Astrocyte of the spinal cord (primary cell): Measurements from ENCODE around the gene ROCK1.
A peak's percentile ranks its signal among the peaks of the same experiment; 100 is the strongest.
"Not testable (repeated sequence)": the region's sequence is repeated elsewhere in the genome, so short reads cannot be mapped to it uniquely, and the experiment has no call there.

Experiments used
- DNase-seq: peaks from one replicate; pipeline ENCODE4 v3.0.0; 2011; ENCODE audit warnings: low read depth, low spot score
- H3K4me3 ChIP-seq: 2 replicates; pipeline ENCODE4 v1.5.1; 2011; ENCODE audit warnings: low read depth, mild to moderate bottlenecking, low read length, moderate library complexity
- in situ Hi-C: cut with HindIII; loops from 2 replicates; pipeline ENCODE4 v1.10.0; 2017; ENCODE audit warnings: low sequenced_read_pairs
- TF ChIP-seq, protein P1 (sequence below): IDR thresholded peaks from 2 replicates; pipeline ENCODE4 v1.5.1; 2012; ENCODE audit warnings: low read depth, mild to moderate bottlenecking, low read length, inconsistent platforms

The ROCK1 gene

DNA sequence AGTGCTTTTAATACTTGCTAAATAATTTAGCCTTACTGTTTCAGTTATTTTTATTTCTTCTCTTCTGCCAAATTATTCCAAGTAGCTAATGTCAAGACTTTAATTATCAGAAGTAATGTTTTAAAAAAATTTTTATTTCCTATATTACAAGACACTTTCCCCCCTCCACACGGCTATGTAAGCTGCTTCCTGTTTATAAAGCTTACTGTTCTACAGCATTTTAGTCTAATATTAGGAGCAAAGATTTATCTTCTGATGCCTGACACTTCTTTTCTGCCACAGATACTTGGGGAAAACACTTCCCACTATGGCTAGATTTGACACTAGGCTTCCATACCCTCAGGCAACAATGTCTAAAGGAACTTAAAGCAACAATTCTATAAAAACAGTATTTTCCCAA lies 62.3 kb downstream of the ROCK1 start:
- in situ Hi-C loops, result no loop called here
- H3K4me3 ChIP-seq, result no peak overlapping the region
- DNase-seq, result no peak
- TF ChIP-seq, protein P1, sequence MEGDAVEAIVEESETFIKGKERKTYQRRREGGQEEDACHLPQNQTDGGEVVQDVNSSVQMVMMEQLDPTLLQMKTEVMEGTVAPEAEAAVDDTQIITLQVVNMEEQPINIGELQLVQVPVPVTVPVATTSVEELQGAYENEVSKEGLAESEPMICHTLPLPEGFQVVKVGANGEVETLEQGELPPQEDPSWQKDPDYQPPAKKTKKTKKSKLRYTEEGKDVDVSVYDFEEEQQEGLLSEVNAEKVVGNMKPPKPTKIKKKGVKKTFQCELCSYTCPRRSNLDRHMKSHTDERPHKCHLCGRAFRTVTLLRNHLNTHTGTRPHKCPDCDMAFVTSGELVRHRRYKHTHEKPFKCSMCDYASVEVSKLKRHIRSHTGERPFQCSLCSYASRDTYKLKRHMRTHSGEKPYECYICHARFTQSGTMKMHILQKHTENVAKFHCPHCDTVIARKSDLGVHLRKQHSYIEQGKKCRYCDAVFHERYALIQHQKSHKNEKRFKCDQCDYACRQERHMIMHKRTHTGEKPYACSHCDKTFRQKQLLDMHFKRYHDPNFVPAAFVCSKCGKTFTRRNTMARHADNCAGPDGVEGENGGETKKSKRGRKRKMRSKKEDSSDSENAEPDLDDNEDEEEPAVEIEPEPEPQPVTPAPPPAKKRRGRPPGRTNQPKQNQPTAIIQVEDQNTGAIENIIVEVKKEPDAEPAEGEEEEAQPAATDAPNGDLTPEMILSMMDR, result no peak

DNA sequence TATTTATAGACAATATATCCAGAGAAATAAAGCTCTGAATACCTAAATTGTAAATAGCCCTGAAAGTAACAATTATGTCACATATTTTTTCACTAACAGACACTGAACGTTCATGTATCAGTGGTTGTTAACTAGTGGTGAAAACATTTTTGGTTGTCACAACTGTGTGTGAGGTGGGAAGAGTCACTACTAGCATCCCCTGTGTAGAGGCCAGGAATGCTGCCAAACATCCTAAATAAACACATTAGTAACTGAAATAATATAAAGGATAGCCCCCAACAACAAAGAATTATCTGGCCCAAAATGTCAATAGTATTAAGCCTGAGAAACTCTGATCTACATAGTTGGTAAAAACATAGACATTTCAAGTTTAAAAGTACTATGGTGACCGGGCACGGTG lies 64.5 kb downstream of the ROCK1 start:
- TF ChIP-seq, protein P1, result no peak
- DNase-seq, result peak; percentile 32
- no peak overlapping the region for H3K4me3 ChIP-seq
- in situ Hi-C loops, result no loop called here

DNA sequence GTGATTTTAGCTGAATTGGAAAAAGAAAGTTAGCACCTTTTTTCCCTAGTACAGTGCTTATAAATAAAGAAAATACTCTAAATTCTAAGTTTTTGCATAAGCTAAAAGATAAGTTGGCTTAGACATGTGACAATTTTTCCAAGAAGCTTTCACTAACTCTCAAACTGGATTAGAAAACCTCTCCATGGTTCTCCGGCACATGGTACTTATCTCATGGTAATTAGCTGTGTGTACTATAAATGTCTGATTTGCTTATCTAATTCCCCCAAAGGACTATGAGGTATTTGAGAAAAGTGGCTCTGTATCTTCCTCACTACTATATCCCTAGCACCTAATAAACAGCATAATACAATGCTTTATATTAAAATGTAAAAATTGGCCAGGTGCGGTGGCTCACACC lies 71.1 kb downstream of the ROCK1 start:
- no peak for DNase-seq
- TF ChIP-seq, protein P1, result no peak
- in situ Hi-C loops, result no loop called here
- H3K4me3 ChIP-seq, result no peak overlapping the region

DNA sequence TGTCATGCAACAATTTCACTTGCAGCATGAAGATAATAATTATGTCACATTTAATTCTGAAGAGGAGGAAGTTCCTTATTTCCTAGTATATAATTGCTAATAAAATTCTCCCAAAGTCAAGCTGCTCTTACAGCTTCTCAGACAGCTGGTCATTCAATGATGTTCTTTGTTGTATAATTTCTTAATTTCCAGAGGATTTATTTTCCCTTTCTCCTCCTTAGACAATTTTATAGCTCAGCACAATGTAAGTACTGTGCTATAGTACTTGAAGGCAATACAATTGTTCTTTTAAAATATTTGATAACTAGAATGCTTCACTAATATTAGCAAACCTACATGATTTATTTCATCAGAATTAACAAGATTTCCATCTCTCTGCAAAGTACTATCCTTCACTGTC lies 73.4 kb downstream of the ROCK1 start:
- in situ Hi-C loops, result no loop called here
- DNase-seq, result no peak

DNA sequence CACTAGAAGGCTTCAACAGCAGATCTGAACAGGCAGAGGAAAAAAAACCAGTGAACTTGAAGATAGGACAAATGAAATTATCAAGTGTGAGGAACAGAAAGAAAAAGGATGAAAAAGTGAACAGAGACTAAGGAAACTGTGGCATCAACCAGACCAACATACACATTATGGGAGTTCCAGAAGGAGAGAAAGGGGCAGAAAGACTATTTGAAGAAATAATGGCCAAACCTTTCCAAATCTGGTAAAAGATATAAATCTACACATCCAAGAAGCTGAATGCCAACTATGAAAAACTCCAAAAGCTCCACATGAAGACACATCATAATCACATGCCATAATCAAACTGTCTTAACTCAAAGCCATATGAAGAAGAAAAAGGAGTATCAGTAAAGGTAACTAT lies 79.8 kb downstream of the ROCK1 start:
- TF ChIP-seq, protein P1, result no peak
- H3K4me3 ChIP-seq, result no peak overlapping the region

More for the DNA sequence above, 73.4 kb downstream of the ROCK1 start:
- H3K4me3 ChIP-seq, result no peak overlapping the region
- TF ChIP-seq, protein P1, result no peak

DNA sequence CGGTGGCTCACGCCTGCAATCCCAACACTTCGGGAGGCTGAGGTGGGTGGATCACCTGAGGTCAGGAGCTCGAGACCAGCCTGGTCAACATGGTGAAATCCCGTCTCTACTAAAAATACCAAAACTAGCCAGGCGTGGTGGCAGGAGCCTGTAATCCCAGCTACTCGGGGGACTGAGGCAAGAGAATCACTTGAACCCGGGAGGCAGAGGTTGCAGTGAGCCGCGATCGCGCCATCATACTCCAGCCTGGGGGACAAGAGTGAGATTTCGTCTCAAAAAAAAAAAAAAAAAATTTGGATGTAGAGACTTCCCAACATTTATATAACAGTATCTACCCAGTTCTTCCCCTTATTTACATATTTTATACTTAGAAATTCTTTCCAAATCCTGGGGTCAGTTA lies 93.4 kb downstream of the ROCK1 start:
- DNase-seq, in situ Hi-C loops, H3K4me3 ChIP-seq: not testable (repeated sequence)

More for the DNA sequence above, 79.8 kb downstream of the ROCK1 start:
- in situ Hi-C loops, result no loop called here
- no peak for DNase-seq

DNA sequence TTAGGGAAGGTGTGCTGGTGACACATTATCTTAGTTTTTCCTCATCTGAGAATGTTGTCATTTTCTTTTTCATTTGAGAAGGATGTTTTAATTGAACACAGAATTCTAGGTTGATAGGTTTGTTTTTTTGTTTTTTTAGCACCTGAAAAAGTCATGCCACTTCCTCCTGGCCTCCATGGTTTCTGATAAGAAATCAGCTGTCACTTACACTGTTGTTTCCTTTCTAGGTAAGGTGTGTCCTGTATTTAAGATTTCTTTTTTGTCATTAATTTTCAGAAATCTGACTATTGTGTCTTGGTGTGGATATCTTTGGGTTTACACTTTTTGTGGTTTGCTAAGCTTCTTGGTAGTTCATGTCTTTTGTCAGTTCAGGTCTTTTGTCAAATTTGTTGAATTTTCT lies 99.3 kb downstream of the ROCK1 start:
- H3K4me3 ChIP-seq, result no peak overlapping the region
- TF ChIP-seq, protein P1, result no peak
- in situ Hi-C loops, result no loop called here
- no peak for DNase-seq
